ENCODE measurements around the gene LMBRD2. TPM values are rescaled to one million over a fixed set of nuclear protein-coding genes. Genes with fewer than 3 reads are reported as not detected.

Gene LMBRD2
- total RNA-seq, 4 donors from 2014 or later = 8.1 to 22.4 (median 11.3) TPM

- WGBS, 2 donors = 1 to 2% methylated on average over 15 to 22 of the region's 22 CpGs
- H3K4me3 ChIP-seq (ENCODE audit: low read depth, poor library complexity, severe bottlenecking) = no peak within 1 kb of the TSS
- TF ChIP-seq CTCF (IDR thresholded peaks at IDR 0.05) = no peak
- TF ChIP-seq POLR2A (IDR thresholded peaks at IDR 0.05) = no peak
- intact Hi-C loops (cut with DNase I; ENCODE audit: low total_unique reads) = no loop called here
- no peak for DNase-seq (ENCODE audit: low spot score in 2 of 2)
Observed at GRCh38 chr5:36066540-36067210, 85.0 kb downstream of the LMBRD2 start, which contains the start of gene UGT3A2. Gene UGT3A2 (minus strand): TSS chr5:36066882. CDS start chr5:36066789, 93 bp downstream.

- 28 to 29% methylated on average over 13 of the region's 13 CpGs for WGBS, 2 donors
- no peak for DNase-seq (ENCODE audit: low spot score in 2 of 2)
- TF ChIP-seq POLR2A (IDR thresholded peaks at IDR 0.05) (no peak), CTCF (IDR thresholded peaks at IDR 0.05) (no peak)
- intact Hi-C loops (cut with DNase I; ENCODE audit: low total_unique reads) = no loop called here
- H3K4me3 ChIP-seq (ENCODE audit: low read depth, poor library complexity, severe bottlenecking) = no peak overlapping the region
Observed at GRCh38 chr5:36066001-36066539, 85.6 kb downstream of the LMBRD2 start.

GRCh38 chr5:36060420-36060887 is 91.2 kb downstream of the LMBRD2 start:
- H3K4me3 ChIP-seq (ENCODE audit: low read depth, poor library complexity, severe bottlenecking) = no peak overlapping the region
- TF ChIP-seq CTCF (IDR thresholded peaks at IDR 0.05) = no peak
- TF ChIP-seq POLR2A (IDR thresholded peaks at IDR 0.05) = no peak
- DNase-seq (ENCODE audit: low spot score in 2 of 2) = no peak
- 52 to 57% methylated on average over 12 of the region's 12 CpGs for WGBS, 2 donors
- intact Hi-C loops (cut with DNase I; ENCODE audit: low total_unique reads) = no loop called here

- intact Hi-C loops (cut with DNase I; ENCODE audit: low total_unique reads) = no loop called here
- WGBS, 2 donors = 41 to 42% methylated on average over 5 of the region's 5 CpGs
- H3K4me3 ChIP-seq (ENCODE audit: low read depth, poor library complexity, severe bottlenecking) = no peak overlapping the region
- no peak for DNase-seq (ENCODE audit: low spot score in 2 of 2)
- TF ChIP-seq CTCF (IDR thresholded peaks at IDR 0.05) (no peak), POLR2A (IDR thresholded peaks at IDR 0.05) (no peak)
Observed at GRCh38 chr5:36059571-36060419, 91.9 kb downstream of the LMBRD2 start.

GRCh38 chr5:36058776-36059175 is 92.9 kb downstream of the LMBRD2 start:
- H3K4me3 ChIP-seq (ENCODE audit: low read depth, poor library complexity, severe bottlenecking) = no peak overlapping the region
- WGBS, 2 donors = 81 to 86% methylated on average over 2 of the region's 2 CpGs
- no peak for TF ChIP-seq POLR2A (IDR thresholded peaks at IDR 0.05)
- intact Hi-C loops (cut with DNase I; ENCODE audit: low total_unique reads) = no loop called here
- DNase-seq (ENCODE audit: low spot score in 2 of 2) = no peak

- TF ChIP-seq CTCF (IDR thresholded peaks at IDR 0.05) = no peak
- TF ChIP-seq POLR2A (IDR thresholded peaks at IDR 0.05) = no peak
- H3K4me3 ChIP-seq (ENCODE audit: low read depth, poor library complexity, severe bottlenecking) = no peak overlapping the region
- WGBS, 2 donors = 72 to 73% methylated on average over 2 of the region's 2 CpGs
- DNase-seq (ENCODE audit: low spot score in 2 of 2) = no peak
- intact Hi-C loops (cut with DNase I; ENCODE audit: low total_unique reads) = no loop called here
Observed at GRCh38 chr5:36057386-36057785, 94.3 kb downstream of the LMBRD2 start.
